Fibroblast of mammary gland (primary cell): ENCODE measurements around the gene SLC6A8.
A peak's percentile ranks its signal among the peaks of the same experiment; 100 is the strongest.
"Not testable (repeated sequence)": the region's sequence is repeated elsewhere in the genome, so short reads cannot be mapped to it uniquely, and the experiment has no call there.

ENCODE experiments used
- DNase-seq: peaks from one replicate; pipeline ENCODE4 v3.0.0-alpha.2; 2010; ENCODE audit warnings: low read depth
- H3K4me3 ChIP-seq: 2 replicates; pipeline ENCODE4 v1.5.1; 2011; ENCODE audit warnings: low read depth, mild to moderate bottlenecking, low read length, moderate library complexity; ENCODE audit not compliant: control insufficient read depth
- TF ChIP-seq, protein P1 (sequence below): conservative IDR thresholded peaks from 2 replicates; pipeline ENCODE4 v1.5.1; 2011; ENCODE audit warnings: low read depth, low read length, inconsistent platforms; ENCODE audit not compliant: control insufficient read depth, insufficient read depth

The SLC6A8 gene

DNA sequence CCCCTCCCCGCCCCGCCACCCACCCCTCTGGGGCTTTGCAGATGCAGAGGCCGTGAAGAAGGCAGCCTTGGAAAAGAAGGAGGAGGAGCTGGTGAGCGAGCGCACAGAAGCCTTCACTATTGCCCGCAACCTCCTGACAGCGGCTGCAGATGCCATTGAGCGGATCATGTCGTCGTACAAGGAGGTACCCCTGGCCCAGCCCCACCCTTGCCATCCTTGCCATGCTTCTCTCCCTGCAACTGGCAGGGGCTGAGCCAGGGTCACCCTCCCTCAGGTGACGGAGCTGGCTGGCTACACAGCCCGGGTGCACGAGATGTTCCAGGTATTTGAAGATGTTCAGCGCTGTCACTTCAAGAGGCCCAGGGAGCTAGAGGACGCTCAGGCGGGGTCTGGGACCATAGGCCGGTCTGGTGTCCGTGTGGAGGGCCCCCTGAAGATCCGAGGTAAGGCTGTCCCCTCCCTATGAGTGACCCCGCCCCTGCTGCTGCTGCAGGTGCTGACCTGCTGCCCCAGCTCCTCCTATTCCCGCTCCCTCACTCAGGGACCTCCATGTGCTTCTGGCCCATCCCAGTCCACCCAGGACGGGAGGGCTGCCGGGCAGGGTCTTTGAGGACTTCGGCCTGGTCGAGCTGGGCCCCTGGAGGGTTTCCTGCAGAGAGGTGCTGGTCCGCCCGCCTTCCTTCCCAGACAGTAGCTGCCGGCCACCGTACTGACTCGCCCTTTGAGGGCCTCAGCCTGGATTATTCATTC is 48.5 kb downstream of the SLC6A8 start:
- DNase-seq = no peak
- no peak overlapping the region for H3K4me3 ChIP-seq
- TF ChIP-seq, protein P1, sequence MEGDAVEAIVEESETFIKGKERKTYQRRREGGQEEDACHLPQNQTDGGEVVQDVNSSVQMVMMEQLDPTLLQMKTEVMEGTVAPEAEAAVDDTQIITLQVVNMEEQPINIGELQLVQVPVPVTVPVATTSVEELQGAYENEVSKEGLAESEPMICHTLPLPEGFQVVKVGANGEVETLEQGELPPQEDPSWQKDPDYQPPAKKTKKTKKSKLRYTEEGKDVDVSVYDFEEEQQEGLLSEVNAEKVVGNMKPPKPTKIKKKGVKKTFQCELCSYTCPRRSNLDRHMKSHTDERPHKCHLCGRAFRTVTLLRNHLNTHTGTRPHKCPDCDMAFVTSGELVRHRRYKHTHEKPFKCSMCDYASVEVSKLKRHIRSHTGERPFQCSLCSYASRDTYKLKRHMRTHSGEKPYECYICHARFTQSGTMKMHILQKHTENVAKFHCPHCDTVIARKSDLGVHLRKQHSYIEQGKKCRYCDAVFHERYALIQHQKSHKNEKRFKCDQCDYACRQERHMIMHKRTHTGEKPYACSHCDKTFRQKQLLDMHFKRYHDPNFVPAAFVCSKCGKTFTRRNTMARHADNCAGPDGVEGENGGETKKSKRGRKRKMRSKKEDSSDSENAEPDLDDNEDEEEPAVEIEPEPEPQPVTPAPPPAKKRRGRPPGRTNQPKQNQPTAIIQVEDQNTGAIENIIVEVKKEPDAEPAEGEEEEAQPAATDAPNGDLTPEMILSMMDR = no peak

DNA sequence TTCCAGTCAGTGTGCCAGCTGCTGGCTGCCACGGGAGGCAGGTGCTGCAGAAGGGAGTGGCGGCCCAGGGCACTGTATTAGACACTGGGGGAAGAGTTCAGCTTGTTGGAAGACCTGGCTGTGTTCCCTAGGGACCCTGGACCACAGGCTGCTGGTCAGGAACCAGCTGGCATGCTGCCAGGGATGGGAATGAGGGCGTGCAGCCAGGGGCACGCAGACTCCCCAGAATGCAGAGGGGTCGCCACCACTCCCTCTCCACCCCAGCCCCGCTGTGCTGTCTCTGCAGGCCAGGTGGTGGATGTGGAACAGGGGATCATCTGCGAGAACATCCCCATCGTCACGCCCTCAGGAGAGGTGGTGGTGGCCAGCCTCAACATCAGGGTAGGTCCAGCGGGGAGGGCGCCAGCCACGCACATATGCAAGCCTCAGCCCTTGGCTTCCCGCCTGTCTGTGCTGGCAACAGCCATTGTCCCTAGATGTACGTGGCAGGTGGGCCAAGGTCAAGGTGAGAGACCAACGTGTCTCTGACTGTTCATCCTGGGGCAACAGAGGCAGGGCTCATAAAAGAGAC is 49.2 kb downstream of the SLC6A8 start:
- TF ChIP-seq, protein P1 = no peak
- H3K4me3 ChIP-seq = no peak overlapping the region
- DNase-seq = no peak

DNA sequence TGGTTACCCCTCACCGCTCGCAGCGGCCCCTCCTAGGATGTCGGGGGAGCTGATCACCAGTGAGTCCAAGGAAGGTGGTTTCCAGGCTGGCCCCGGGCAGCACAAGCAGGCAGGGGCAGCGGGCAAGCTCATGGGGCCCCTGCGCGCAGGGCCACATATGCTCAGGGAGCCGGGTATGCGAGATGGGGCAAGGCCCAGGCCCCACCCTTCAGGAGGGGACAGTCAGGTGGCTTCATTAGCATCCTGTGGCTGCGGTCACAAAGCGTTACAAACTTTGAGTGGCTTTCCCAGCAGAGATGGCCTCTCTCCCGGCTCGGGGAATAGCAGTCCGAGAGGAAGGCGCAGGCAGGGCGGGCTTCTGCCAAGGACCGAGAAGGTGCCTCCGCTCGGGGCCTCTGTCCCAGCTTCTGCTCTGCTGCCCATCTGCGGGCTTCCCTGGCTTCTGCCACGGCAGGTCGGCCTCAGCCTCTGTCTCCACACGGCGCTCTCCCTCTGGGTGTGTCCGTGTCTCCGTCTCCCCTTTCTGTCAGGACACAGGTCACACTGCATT is 50.4 kb downstream of the SLC6A8 start:
- TF ChIP-seq, protein P1 = no peak
- no peak overlapping the region for H3K4me3 ChIP-seq
- no peak for DNase-seq

DNA sequence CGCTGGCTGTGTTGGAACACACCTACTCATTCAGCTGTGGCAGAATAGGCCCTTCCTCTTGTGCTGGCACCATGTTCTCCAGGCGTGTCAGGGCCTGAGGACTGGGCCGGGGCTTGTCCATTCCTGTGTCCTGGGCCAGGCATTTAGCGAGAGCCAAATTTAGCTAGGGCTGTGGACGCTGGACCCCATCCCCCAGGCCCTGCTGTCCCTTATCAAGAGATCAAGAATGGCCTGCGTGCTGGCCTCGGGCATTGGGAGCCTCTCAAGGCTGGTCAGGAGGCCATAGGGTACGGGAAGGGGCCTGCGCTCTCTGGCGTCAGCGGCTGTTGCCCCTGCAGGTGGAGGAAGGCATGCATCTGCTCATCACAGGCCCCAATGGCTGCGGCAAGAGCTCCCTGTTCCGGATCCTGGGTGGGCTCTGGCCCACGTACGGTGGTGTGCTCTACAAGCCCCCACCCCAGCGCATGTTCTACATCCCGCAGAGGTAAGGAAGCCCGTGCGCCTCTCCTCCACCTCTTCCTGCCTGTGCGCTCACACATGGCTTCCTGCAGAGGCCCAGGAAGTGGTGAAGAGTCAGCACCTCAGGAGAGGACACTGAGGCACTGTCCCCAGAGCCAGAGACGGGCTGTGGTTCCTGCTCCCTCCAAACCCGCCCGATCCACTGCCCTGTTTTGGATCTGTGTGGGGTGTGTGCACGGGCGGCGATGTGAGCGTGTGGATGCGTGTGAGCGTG is 52.2 kb downstream of the SLC6A8 start:
- no peak for DNase-seq
- TF ChIP-seq, protein P1 = no peak
- no peak overlapping the region for H3K4me3 ChIP-seq

DNA sequence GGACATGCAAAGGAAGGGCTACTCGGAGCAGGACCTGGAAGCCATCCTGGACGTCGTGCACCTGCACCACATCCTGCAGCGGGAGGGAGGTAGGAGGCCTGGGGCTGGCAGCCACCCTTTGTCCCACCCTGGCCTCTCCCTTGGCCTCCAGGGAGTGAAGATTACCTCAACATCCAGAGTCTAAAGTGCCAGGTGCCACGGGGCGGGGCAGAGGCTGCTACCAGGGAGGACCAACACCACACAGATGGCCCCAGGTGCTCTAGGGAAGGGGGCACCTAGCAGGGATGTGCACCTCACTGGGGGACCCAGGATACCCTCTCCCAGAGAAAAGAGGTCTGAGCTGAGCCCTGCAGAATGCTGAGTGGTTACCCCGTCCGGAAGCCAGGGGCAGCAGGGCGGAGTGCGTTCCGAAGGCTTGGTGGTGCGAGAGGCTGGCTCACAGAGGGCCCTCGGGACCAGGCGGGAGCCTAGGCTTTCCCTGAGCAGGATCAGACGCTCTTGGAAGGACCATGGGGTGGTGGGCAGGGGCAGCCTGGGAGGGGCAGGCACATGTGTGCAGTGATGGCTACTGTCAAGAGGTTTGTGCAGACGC is 53.0 kb downstream of the SLC6A8 start:
- H3K4me3 ChIP-seq = no peak overlapping the region
- no peak for DNase-seq
- TF ChIP-seq, protein P1 = no peak

DNA sequence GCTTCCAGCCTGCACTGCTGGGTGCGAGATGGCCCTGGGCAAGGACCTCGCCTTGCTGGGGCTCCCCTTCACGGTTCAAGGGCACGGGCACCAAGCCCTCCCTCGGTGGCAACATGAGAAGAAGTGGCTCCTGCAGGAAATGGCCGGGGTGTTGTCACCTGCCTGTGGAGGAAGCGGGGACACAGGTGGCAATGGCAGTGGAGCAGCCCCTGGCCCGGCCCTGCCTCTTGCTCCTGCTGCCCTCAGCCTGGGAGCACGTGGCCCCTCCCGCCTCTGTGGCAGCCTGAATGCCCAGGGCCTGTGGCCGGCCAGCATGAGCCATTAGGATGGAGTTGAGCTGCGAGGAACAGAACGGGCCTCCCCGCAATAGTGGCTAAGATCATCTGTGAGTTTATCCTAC is 53.7 kb downstream of the SLC6A8 start:
- H3K4me3 ChIP-seq = no peak overlapping the region
- no peak for DNase-seq
- TF ChIP-seq, protein P1 = no peak

DNA sequence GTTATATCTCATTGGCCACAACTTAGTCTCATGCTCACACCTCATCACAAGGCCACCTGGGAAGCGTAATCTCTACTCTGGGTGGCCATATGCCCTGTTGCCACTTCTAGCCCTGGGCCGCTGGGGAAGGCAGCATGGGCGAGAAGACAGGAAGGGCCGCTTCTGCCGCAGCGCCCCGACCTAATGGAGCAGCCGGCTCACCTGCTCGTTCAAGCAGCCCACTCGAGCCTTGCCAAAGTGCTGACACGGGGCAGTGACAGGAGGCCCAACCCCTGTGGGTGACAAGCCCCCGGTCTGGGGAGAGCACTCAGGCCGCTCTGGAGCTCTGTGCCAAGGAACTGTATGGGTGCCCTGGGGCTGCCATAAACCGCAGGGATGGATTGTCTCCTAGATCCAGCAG is 54.4 kb downstream of the SLC6A8 start:
- not testable (repeated sequence) for H3K4me3 ChIP-seq, DNase-seq

DNA sequence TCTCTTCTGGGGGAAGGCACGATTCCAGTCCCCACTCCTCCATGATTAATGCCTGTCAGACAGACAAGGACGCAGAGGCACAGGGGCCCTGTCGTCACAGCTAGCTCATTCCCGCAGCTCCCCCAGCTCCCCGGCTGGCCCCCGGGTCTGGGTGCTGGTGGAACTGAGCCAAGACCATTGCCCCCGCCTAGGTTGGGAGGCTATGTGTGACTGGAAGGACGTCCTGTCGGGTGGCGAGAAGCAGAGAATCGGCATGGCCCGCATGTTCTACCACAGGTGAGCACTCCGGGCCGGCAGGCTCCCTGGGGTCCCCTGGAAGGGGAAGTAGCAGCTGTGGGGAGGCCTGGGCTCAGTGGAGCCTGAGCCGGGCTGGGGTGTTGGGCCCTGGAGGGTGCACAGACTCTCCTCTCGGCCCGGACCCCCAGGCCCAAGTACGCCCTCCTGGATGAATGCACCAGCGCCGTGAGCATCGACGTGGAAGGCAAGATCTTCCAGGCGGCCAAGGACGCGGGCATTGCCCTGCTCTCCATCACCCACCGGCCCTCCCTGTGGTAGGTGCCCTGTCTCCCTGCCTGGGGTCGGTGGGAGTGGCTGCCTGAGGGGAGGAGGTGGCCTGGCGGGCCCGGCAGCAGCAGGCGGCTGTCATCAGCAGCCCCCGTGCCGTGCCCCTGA is 55.2 kb downstream of the SLC6A8 start:
- DNase-seq, H3K4me3 ChIP-seq: not testable (repeated sequence)

DNA sequence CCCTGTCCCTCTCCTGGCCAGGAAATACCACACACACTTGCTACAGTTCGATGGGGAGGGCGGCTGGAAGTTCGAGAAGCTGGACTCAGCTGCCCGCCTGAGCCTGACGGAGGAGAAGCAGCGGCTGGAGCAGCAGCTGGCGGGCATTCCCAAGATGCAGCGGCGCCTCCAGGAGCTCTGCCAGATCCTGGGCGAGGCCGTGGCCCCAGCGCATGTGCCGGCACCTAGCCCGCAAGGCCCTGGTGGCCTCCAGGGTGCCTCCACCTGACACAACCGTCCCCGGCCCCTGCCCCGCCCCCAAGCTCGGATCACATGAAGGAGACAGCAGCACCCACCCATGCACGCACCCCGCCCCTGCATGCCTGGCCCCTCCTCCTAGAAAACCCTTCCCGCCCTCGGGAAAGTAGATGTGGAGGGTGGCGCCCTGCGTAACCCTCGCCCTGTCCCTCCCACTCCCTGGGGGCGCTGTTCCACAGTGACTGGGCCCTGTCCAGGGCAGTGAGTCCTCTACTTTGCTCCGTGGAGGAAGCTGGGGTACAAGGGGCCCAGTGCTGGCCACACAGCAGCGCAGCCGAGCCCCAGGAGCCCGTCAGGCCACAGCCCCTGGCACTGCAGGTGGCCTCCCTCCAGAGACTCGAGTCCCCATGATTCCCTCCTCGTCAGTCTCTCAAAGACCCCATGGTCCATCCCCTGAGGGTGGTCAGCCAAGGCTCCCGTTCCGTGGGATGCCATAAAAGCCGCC is 55.9 kb downstream of the SLC6A8 start:
- peak; percentile 31 for DNase-seq
- not testable (repeated sequence) for H3K4me3 ChIP-seq
